HG03469 (cell line): ENCODE measurements around the gene PNCK.

Source experiments
- ATAC-seq: cut with Tn5 transposase; IDR thresholded peaks from one replicate; pipeline ENCODE4 v1.9.1; 2021; ENCODE audit warnings: mild to moderate bottlenecking, moderate library complexity, moderate number of reproducible peaks; ENCODE audit not compliant: unreplicated experiment

The PNCK gene

GRCh38 chrX:153628665-153629064 lies 44.9 kb downstream of the PNCK start:
- no peak for ATAC-seq

DNA sequence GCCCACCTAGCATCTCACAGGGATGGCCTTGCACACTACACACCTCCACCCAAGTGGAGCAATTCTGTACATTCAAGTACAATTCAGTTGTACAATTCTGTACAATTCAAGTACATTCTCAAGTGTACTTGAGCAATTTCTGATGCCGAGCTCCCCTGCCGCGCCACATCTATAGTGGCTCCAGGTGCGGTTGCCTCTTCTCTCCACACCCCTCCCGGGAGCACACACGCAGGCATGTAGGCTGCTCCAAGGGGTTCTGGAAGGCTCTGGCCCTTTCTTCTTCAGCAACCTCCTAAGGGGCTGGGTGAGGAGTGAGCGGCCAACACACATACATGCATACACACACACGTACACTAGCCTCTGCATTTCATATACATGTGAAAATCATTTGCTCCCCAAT lies 45.5 kb downstream of the PNCK start:
- ATAC-seq = no peak

DNA sequence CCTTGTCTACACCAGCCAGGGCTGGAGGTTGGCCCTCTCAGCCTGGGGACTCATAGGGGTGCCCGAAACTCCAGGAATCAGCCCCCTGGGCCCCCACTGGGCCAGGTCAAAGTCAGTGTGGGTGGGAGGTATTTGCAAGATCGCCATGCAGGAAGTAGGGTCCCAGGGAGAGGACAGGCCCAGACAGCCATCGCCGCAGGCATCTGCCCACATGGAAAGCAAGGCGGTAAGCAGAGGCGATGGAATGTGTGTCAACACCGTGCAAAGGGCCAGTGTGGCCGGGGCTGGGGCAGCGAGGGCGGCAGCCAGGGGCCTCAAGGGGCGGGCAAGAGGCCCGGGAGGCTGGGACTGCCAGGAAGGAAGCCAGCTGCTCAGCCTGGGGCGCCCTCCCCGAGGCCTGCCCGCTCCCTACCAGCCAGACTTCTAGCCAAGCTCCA lies 45.9 kb downstream of the PNCK start:
- ATAC-seq = no peak

GRCh38 chrX:153626863-153627674 lies 46.5 kb downstream of the PNCK start:
- ATAC-seq = no peak

DNA sequence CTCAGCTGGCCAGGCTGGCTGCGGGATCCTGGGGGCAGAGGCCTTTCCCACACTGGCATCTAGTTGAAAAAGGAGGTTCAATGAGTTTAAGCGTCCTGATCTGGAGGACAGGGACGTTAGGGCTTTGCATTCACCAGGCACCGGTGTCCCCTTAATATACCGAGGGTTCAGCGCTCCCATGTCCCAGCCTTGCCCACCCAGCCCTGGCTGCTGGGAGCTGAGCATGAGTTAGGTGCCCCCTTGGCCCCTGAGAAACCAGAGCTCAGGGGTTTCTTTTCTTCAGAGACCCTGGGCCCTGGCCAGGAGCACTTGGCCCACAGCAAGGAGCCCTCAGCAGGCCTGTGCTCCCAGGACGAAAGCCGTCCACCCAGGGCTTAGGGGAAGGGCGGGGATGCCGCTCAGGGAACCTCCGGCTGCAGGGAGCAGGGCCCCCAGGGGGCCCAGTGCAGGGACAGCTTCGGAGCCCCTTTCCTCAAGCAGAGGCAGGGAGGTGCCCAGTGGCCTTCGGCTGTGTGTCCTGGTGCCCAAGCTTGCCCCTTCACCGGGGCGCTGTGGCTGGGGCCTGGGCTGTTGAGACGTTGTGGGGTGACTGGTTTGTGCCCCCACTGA lies 47.5 kb downstream of the PNCK start:
- ATAC-seq = no peak

DNA sequence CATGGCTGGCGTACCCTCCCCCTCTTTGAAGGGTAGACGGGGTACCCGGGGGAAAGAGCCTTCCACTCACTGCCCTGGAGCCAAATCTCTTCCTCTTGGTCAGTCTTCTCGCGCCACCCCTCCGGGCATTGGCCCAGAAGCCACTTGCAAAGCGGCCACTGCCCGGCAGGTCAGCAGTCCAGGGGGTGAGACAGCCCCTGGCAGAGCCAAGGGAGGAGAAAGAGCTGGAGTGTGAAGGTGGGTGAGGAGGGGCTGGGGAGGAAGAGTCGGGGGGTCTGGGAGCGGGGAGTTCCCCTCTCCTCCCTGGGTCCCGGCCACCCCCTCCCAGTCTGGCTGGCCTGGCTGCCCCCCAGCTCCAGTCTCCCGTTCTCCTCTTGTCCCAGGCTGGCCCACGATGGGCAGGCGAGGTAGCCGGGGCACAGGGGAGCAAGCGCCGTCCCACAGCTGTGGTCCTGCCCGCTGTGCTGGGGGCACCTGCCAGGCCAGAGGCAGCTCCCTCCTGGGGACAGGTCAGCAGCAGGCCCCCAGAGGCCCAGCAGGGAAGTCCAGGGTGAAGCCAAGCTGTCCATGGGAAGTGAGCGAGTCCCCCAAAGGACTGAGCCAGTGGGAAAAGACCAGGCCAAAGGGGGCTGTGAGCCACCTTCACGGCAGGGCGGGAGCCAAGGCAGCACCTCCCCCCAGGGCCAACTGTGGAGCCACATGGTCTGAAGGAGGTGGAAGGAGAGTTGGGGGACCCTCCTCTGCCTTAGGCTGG lies 48.2 kb downstream of the PNCK start:
- no peak for ATAC-seq

DNA sequence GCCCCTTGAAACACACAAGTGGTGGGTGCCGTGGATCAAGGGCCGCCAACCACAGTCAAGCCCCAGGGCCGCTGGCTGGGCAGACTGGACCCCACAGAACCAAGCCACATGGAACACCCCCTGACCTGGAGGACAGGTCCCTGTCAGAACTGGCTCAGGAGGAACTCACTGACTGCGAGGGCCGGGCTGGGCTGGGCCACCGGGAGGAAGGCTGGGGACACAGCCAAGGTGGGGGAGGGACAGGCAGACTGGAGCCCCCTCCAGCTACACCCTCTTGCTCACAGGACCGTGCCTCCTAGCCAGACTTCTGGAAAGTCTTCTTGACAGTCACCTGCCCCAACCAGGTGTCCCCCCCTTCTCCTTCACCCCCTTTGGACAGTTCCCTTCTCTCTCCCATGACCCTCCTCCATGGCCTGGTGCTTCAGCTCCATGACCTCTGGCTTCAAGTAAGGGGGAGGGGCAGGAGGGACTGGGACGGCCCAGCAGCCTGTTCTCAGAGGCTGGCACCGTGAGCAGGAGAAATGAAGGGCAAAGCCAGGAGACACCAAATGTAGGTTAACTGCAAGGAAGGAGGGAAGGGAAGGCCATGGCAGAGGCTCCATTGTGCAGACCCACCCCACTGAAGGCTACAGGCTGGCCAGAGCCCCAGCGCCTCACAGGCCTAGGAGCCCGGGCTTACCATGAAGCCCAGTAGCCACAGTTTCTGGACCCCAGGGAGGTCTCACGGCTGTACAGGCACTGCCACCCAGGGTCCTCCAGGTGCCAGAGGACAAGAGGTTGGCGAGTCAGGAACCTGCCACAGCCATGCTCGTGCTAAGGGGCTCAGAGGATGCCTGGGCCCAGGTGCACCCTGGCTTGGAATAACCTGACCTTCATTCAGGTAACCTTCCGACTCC lies 49.2 kb downstream of the PNCK start:
- ATAC-seq = no peak

GRCh38 chrX:153623310-153624029 lies 50.1 kb downstream of the PNCK start:
- ATAC-seq = no peak

GRCh38 chrX:153622661-153623309 lies 50.8 kb downstream of the PNCK start:
- ATAC-seq = no peak

- ATAC-seq = no peak
These were observed 51.5 kb downstream of the PNCK start for GRCh38 chrX:153621949-153622598.

- no peak for ATAC-seq
These were observed 53.0 kb downstream of the PNCK start for GRCh38 chrX:153620576-153620975.
